HG02763 (cell line): Measurements from ENCODE around the gene SYT7.
"Not testable (repeated sequence)": the region's sequence is repeated elsewhere in the genome, so short reads cannot be mapped to it uniquely, and the experiment has no call there.

Experiments
- ATAC-seq: cut with Tn5 transposase; IDR thresholded peaks from one replicate; pipeline ENCODE4 v1.9.1; 2021; ENCODE audit warnings: mild to moderate bottlenecking, moderate library complexity; ENCODE audit not compliant: unreplicated experiment

The SYT7 gene, protein sequence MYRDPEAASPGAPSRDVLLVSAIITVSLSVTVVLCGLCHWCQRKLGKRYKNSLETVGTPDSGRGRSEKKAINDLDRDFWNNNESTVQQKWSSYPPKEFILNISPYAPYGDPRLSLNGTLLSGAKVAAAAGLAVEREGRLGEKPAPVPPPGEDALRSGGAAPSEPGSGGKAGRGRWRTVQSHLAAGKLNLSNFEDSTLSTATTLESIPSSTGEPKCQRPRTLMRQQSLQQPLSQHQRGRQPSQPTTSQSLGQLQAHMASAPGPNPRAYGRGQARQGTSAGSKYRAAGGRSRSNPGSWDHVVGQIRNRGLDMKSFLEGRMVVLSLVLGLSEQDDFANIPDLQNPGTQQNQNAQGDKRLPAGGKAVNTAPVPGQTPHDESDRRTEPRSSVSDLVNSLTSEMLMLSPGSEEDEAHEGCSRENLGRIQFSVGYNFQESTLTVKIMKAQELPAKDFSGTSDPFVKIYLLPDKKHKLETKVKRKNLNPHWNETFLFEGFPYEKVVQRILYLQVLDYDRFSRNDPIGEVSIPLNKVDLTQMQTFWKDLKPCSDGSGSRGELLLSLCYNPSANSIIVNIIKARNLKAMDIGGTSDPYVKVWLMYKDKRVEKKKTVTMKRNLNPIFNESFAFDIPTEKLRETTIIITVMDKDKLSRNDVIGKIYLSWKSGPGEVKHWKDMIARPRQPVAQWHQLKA

DNA sequence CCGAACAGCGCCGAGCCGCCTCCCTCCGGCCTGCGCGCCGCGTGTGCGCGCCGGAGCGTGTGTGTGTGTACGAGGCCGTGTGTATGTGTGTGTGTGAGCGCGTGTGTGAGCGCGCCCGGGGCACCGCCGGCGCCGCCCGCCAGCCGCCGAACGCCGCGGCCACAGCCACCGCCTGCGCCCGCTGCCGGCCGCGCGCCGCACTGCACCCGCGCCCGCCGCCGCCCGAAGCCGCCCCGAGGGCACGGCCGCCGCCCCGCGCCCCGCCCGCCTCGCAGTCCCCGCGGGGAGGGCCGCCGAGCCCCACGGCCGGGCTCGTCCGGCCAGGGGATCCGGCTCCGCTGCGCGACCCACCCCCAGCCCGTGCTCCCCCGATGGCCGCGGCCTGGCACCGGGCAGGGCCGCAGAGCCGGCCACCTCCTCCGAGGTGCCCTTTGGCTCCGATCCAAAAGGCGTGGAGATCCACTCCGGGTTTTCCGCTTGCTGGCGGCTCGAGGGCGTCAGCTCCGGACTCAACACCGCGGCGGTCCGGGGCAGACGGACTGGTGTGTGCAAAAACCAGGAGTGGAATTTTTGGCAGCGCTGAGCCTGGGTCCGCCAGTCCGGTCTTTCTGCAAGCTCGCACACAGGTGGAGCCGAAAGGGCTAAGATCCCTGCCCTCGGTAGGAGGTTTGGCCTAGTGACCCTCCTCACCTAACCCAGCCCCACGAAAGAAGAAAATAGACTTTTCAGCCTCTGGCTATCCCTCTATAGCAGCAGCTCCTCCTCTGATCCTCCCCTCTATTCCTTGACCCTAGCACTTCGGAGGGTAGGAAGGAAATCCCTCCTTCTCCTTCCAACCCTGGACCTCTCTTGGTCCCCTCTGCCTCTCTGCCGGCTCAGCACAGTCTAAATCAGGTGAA, at the start of gene SYT7:
SYT7 (minus strand) TSS at position 47 of the 899 bp plus-strand sequence. CDS start 256 bp downstream, outside the sequence.
- peak; percentile 79 for ATAC-seq

DNA sequence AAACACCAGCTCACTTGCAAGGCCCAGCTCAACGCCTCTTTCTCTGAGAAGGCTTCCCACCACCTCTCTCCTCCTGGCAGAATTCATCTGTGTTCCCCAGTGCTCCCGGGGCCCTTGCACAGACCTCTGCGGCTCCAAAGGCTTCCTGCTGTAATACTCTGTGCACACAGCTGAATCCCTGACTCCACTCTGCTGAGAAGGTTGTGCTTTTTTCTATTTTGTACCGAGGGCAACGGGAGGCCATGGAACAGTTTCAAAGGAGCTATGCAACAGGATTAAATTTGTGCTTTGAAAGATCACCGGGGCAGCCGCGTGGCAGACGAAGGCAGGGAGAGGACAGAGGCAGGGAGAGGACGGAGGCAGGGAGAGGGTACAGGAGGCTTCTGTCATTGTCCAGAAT, 49.2 kb upstream of the SYT7 start:
- no peak for ATAC-seq

DNA sequence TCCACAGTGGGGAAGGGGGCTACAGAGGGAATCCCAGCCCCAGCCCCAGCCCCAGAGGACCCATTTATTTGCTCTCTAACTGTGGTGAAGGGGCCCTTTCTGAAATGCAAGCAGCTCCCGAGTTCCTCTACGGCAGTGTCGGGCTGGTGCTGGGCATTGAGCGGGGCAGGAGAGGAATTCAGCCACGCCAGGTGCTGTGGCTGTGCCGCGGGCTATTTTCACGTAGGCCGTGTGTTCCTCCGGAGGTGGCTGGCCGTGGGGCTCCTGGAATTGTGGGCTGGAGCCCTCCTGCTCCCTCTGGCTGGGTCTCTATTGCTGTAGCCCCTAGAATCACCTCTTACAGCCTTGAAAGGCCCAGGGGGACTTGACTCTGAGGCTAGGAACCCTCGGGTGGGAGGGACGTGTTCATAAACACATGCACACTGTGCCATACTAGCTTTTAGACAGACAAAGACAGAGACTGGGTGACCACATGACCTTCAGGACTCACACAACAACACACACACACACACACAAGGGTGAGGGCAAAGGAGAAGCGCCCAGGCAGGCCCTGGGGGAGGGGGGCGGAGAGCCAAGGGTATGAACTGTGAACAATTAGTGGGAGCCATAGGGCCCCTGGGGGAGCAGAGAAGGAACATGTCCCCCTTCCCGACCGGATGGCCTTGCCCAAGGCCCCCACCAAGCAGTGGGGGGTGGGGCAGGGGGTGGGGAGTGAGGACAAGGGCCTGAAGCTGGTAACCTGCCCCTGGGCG, 48.4 kb upstream of the SYT7 start:
- no peak for ATAC-seq

DNA sequence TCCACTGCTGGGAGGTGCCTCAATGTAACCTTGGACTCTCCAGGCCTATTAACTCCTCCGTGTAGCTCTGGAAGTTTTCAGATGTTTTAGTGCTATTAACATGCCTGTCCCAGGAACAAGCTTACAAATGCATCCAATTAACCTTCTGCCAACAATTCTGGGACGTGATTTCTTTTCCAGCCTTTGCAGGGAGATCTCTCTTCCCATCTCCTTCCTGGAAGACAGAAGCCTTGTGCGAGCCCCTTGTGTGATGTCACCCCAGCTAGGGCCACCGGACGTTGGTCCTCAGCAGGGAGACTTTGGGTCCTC, 47.7 kb upstream of the SYT7 start:
- ATAC-seq, result no peak

DNA sequence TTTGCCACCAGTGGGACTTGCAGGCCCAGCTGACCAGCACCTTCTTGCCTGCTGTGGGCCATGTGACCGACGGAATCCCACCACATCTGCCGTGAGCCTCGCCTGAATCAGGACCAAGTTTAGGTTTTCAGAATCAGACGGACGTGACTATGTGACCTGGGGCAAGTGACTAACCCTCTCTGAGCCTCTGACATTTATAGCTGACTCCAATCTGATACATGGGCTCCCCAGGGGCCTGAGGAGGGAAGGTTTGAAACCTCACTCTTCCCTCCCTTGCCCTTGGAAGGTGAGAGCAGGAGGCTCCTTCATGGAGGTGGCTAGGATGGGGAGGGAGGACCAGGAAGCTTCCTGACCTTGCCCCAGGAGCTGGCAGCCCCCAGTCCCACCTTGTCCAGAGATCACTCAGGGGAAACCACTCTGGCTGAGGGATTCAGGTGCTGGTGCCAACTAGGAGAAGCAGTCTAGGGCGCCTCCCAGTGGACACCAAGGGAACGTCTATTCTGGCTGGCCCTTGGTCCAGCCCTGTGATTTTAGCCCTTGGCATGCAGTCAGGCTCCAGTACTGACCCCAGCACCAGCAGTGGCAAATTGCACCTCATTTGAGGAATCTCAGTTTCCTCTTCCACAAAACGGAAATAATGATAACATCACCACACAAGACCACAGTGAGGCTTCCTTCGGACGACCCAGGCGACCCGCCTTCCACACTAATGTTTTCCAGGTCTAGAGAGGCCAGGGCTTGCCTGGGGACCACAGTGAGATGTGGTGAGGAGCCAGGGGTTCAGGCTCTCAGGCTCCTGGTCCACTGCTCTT, 47.2 kb upstream of the SYT7 start:
- ATAC-seq, result no peak

DNA sequence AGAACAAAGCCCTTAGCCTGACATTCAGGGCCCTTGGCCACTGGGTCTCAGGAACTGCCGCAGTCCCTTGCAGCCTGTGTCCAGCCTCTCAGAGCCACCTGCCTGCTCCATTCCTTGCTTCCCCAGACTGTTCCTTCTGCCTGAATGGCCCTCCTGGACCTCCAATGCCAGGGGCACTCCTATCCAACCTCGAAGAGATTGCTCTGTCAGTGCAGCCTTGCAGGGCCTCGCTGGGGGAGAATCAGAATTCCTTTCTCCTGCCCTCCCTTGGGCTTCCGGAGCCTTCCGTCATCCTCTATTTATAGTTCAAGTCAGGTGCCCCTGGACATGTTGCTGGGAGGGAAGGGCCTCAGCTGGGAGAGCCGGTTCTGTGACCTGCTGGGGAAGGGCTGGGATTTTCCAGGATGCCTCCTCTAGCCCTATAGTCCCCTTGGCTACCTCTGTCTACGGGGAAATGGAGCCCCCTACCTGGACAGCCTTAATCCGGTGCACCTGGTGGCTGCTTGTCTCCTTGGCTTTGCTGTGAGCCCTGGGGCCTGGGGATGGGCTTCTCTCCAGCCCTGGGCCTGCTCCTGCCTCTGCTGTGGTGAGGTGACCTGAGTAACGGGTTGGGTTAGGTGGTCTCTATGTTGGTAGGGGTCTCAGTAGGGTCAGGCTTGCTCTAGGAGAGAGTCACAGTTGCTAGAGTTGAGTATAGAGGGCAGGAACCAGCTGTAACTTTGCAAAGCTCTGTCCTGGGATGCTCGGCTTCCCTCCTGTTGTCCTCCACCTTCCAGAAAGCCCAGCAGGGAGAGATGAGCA, 45.9 kb upstream of the SYT7 start:
- no peak for ATAC-seq

DNA sequence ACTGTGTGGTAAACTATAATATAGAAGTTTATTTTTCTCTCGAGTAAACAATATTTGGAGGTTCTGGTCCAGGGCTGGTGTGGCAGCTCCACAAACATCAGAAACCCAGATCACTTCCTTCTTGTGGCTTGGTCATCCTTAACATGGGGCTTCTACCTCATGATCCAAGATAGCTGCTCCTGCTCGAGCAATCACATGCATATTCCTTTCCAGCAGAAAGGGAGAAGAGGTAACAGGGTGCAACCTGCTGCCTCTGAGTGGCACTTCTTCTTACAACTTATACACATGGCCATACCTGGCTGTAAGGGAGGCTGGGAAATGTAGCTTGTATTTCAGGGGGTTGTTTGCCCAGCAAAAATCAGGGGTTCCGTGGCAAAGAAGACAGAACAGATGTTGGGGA, 44.6 kb upstream of the SYT7 start:
- no peak for ATAC-seq

DNA sequence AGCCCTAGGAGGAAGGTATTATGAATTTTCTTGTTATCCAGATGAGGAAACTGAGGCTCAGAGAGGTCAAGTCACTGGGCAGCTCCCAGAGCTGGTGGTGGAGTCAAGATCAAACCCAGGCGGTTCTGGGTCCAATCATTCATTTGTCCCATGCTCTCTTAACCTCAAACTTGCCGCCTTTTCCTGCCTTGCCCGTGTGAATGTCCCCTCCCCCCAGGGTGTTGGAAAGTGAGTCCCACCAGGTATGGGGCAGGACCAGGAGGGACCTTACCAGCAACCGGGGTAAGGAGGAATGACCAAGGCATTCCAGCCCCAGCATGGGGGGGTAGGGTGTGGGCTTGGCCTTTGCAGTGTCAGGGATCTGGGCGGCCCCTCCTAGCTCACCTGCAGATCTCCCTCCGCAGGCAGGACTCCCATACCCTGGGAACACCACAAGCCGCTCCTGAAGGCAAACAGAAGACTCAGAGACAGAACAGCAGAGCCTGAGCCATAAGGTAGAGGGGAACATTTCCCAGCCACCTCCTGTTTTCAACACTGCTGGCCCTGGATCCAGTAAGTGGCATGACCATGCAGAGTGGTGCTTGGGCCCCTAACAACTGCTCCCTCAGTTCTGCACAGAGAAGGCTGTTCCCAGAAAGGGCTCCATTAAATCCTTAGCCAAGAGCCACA, 41.2 kb upstream of the SYT7 start:
- no peak for ATAC-seq

DNA sequence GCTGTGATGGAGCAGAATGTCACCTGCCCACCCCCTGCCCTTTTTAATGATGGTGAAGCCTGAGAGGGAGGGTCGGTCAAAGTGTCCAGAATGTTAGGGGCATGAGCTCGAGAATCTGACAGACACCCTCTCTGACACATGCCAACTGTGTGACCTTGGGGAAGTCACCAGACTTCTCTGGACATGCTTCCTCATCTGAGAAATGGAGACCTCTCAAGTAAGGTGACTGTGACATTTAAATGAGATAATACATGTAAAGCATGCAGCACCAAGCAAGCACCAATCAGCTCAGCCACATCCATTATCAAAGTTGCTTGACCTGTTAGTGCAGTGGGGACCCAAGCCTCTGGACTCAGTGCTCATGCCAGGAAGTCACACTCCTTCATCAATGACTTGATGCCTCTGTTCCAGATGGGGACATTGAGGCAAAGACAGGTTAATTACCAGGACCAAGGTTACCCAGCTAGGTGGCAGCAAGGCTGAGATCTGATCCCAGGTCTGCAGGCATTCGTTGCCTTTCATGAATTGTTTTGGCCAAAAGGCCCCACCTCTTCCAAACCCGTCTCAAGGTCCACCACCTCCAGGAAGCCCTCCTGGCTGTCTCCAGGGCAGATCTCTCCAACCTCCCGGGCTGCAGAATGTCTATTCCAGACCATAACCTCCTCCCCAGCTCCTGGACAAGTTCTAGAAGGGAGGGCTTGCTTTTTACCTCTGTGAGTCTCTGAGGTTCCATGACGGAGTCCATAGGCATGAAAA, 38.8 kb upstream of the SYT7 start:
- ATAC-seq, result no peak

DNA sequence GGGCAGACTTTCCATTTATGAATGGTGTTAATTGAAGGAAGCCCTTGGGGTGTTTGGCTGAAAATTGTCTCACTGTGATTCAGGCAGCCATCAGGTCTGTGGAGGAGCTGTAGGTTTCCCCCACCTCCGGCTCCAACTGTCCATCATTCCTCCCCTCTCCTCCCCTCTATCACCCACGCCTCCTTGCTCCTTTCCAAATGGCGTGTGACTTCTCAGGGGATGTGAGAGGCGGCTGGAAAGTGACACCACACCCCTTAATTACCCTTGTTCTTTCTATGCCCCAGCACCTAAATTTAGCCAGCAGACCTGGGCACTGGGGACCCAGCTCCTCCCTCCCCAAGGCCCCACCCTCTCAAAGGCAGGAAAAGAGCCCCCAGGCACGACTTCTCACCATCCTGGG, 38.1 kb upstream of the SYT7 start:
- ATAC-seq, result no peak

DNA sequence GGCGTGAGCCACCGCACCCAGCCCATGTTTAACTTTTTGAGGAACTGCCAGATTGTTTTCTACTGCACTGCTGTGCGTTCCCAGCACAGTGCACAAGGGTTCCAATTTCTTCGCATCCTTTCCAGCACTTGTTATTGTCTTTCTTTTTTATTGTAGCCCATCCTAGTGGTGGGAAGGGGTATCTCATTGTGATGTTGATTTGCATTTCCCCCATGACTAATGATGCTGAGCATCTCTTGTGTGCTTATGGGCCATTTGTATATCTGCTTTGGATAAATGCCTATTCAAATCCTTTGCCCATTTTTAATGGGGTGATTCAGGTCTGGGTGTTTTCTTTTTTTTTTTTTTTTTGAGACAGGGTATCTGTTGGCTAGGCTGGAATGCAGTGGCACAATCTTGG, 36.6 kb upstream of the SYT7 start:
- no peak for ATAC-seq

DNA sequence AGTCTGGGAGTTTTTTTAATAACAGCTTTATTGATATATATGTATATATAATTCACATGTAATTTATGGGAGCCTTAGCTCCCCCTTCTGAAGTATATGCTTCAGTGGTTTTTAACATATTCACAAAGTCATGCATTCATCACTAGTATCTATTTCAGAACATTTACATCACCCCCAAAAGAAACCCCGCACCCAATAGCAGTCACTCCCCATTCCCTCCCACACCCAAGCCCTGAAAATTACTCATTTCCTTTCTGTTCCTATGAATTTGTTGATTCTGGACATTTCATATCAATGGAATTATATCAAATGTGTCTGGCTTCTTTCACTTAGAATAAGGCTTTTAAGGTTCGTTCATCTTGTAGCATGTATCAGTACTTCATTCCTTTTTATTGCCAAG, 35.6 kb upstream of the SYT7 start:
- ATAC-seq, result no peak

DNA sequence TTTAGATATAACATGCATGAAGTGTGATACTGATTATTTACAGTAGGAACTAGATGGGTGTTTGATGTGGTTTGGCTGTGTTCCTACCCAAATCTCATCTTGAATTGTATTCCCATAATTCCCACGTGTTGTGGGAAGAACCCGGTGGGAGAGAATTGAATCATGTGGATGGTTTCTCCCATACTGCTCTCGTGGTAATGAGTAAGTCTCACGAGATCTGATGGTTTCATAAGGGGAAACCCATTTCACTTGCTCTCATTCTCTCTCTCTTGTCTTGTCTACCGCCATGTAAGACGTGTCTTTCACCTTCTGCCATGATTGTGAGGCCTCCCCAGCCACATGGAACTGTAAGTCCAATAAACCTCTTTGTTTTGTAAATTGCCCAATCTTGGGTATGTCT, 33.9 kb upstream of the SYT7 start:
- not testable (repeated sequence) for ATAC-seq

DNA sequence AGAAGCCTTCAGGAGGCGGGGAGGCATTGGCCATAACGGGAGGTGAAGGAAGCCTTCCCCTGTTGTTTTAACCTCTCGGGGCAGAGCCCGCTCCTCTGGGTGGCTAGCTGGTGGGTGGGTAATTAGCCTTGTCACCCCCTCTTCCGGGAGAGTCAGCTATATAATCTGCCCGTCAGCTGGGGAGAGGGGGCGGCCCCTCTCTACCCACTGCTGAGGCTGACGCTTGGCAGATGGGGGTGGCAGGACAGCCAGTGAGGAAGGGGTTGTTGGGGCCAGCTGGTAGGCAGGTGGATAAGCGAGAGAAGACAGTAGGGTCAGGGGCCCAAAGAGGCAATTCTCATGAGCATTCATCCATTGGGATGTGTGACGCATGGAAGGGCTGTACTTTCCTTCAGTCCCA, 33.0 kb upstream of the SYT7 start:
- no peak for ATAC-seq

DNA sequence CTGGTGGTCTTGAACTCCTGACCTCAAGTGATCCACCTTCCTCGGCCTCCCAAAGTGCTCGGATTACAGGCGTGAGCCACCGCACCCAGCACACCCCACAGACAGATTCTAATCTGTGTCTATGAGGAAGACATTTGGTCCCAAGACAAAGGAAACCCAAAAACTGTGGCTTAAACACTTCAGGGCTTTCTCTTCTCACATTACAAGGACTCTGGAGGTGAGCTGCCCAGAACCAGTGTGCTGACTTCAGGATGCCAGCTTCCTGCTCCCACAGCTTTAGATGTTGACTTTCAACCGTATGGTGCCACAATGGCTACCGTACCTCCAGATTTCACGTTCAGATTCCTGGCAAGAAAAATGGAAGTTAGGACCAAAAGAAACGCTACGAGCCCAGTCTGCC, 32.2 kb upstream of the SYT7 start:
- no peak for ATAC-seq

DNA sequence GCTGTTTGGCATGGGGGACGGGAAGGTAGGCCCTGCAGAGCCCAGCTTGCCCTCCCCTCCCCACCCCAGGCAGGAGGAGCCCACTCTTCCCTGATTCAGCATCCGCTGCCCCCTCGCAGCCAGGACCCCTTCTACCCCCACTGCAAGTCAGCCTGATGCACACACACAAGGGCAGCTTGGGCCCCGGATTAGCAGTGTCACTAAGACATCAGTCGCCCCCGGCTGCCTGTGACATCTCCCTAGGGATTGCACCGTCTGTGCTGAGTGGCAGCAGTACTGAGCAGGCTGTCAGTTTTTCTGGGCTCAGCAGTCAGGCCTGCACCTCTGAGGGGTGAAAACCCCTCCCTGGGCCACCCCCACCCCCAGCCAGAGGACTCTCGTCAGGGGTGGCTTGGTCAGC, 30.4 kb upstream of the SYT7 start:
- ATAC-seq, result no peak

DNA sequence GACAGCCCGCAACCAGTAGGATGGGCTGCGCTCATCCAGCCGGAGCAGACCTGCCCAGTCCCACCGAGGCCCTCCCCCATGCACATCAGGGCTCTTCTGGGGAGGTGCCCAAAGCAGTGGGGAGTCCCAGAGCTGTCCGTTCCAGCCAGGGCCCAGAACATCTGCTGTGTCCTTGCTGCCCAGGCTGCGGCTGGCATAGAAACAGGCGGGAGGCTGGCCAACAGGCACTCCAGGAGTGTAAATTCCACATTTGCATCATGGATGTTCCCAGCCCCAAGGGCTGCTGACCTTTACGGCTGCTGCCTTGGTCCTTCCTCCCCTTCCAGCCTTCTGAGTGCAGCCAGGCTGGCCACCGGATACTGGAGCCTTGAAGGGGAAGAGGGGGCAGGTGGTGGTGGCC, 30.0 kb upstream of the SYT7 start:
- ATAC-seq, result no peak

DNA sequence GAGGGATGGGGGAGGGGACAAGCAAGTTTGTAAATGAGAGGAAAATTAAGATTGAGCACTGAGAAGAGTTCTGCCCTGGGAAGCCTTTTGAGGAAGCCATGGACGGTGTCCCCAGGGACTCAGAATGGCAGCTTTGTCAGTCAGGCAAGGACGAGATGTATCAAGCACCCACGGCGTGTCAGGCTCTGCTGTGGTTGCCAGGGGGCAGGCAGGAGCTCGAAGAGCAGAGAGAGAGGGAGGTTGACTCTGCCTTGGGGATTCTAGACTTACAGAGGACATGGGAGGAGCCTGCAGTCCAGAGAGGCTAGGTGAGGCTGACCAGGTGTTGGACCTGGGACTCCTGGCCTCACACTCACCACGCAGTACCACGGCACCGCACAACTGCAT, 29.1 kb upstream of the SYT7 start:
- ATAC-seq, result no peak
